Neural cell (in vitro differentiated cells): Measurements from ENCODE around the gene PRKG1. TPM values are rescaled to one million over a fixed set of nuclear protein-coding genes. Genes with fewer than 3 reads are reported as not detected.

Source experiments
- H2AFZ ChIP-seq: fragments of 200-600, 300-800 bp; sonication (generic), shearing (Covaris generic); 2 replicates; pipeline ENCODE4 v1.6.0; 2014; ENCODE audit warnings: low read depth, mild to moderate bottlenecking, antibody characterized with exemption, low read length, moderate library complexity
- H3F3A ChIP-seq: fragments of 200-600 bp; shearing (Covaris generic); 2 replicates; pipeline ENCODE4 v1.6.1; 2016; ENCODE audit warnings: mild to moderate bottlenecking, moderate library complexity, mixed read lengths, antibody characterized with exemption, low read length; ENCODE audit not compliant: insufficient read depth, poor library complexity, severe bottlenecking
- H3K27ac ChIP-seq: fragments of 200-600, 300-800 bp; sonication (generic), shearing (Covaris generic); 2 replicates; pipeline ENCODE4 v1.5.1; 2014; ENCODE audit warnings: mild to moderate bottlenecking, low read length, moderate library complexity
- H3K27me3 ChIP-seq: fragments of 300-800, 200-600 bp; sonication (generic), shearing (Covaris generic); 2 replicates; pipeline ENCODE4 v1.6.0; 2014; ENCODE audit warnings: mild to moderate bottlenecking, low read depth, low read length, moderate library complexity; ENCODE audit not compliant: insufficient read depth
- H3K36me3 ChIP-seq: fragments of 300-800, 200-600 bp; sonication (generic), shearing (Covaris generic); 2 replicates; pipeline ENCODE4 v1.5.1; 2014; ENCODE audit warnings: mild to moderate bottlenecking, antibody characterized with exemption, low read length, moderate library complexity; ENCODE audit not compliant: insufficient read depth
- H3K4me2 ChIP-seq: fragments of 300-800, 200-600 bp; sonication (generic), shearing (Covaris generic); 2 replicates; pipeline ENCODE4 v1.6.0; 2014; ENCODE audit warnings: mild to moderate bottlenecking, low read length
- H3K4me3 ChIP-seq: fragments of 300-800, 200-600 bp; sonication (generic), shearing (Covaris generic); 2 replicates; pipeline ENCODE4 v1.5.1; 2014; ENCODE audit warnings: mild to moderate bottlenecking, low read length, moderate library complexity
- H3K79me2 ChIP-seq: fragments of 200-600 bp; shearing (Covaris generic); replicated peaks from 2 replicates; pipeline ENCODE4 v1.6.0; 2014; ENCODE audit warnings: mild to moderate bottlenecking, low read length, moderate library complexity; ENCODE audit not compliant: insufficient read depth
- H3K9ac ChIP-seq: fragments of 300-800, 200-600 bp; sonication (generic), shearing (Covaris generic); 2 replicates; pipeline ENCODE4 v1.6.1; 2016; ENCODE audit warnings: mild to moderate bottlenecking, low read length, mixed read lengths
- H3K9me2 ChIP-seq: fragments of 200-600 bp; shearing (Covaris generic); 2 replicates; pipeline ENCODE4 v1.6.1; 2016; ENCODE audit warnings: mild to moderate bottlenecking, low read length, mixed read lengths; ENCODE audit not compliant: insufficient read depth
- H3K9me3 ChIP-seq: fragments of 200-600, 300-800 bp; sonication (generic), shearing (Covaris generic); 2 replicates; pipeline ENCODE4 v1.6.1; 2016; ENCODE audit warnings: mild to moderate bottlenecking, mixed run types, low read length, moderate library complexity, mixed read lengths
- H4K20me1 ChIP-seq: fragments of 200-600 bp; shearing (Covaris generic); 2 replicates; pipeline ENCODE4 v1.6.1; 2016; ENCODE audit warnings: mild to moderate bottlenecking, mixed run types; ENCODE audit not compliant: insufficient read depth
- CTCF ChIP-seq: fragments of 450-650 bp; IDR thresholded peaks from 2 replicates; pipeline ENCODE4 v1.5.1; 2014; ENCODE audit warnings: antibody characterized with exemption, mild to moderate bottlenecking, moderate library complexity; ENCODE audit not compliant: poor library complexity, severe bottlenecking
- EP300 ChIP-seq: fragments of 450-650 bp; conservative IDR thresholded peaks from 2 replicates; pipeline ENCODE4 v1.6.1; 2014; ENCODE audit warnings: antibody characterized with exemption, mild to moderate bottlenecking, moderate library complexity; ENCODE audit not compliant: poor library complexity, severe bottlenecking
- EZH2 ChIP-seq: fragments of 200-600, 300-800 bp; shearing (Covaris generic), sonication (generic); IDR thresholded peaks from 2 replicates; pipeline ENCODE4 v1.6.1; 2014; ENCODE audit warnings: antibody characterized with exemption, low read length, borderline replicate concordance, mild to moderate bottlenecking; ENCODE audit not compliant: insufficient read depth, poor library complexity, severe bottlenecking
- MXI1 ChIP-seq: fragments of 450-650 bp; conservative IDR thresholded peaks from 2 replicates; pipeline ENCODE4 v1.6.1; 2014; ENCODE audit warnings: antibody characterized with exemption, mild to moderate bottlenecking; ENCODE audit not compliant: poor library complexity, severe bottlenecking
- POLR2AphosphoS5 ChIP-seq: IDR thresholded peaks from 2 replicates; pipeline ENCODE4 v1.6.1; 2012
- RAD21 ChIP-seq: fragments of 450-650 bp; conservative IDR thresholded peaks from 2 replicates; pipeline ENCODE4 v1.6.1; 2014; ENCODE audit warnings: antibody characterized with exemption, mild to moderate bottlenecking, moderate library complexity
- REST ChIP-seq: IDR thresholded peaks from 2 replicates; pipeline ENCODE4 v1.6.1; 2012; ENCODE audit warnings: borderline replicate concordance
- SMC3 ChIP-seq: fragments of 450-650 bp; conservative IDR thresholded peaks from 2 replicates; pipeline ENCODE4 v1.6.1; 2014; ENCODE audit warnings: antibody characterized with exemption, mild to moderate bottlenecking, moderate library complexity; ENCODE audit not compliant: poor library complexity
- TAF1 ChIP-seq: IDR thresholded peaks from 2 replicates; pipeline ENCODE4 v1.6.1; 2012; ENCODE audit warnings: low read depth
- polyA plus RNA-seq: library from polyadenylated mRNA; depleted of rRNA; stranded (reverse); fragments of >200 nt; gene quantifications from 2 replicates; pipeline ENCODE4 v1.2.3, GENCODE V29; 2014

The PRKG1 gene
- polyA plus RNA-seq, 1 donor from 2014 or later: 2.2 TPM

DNA sequence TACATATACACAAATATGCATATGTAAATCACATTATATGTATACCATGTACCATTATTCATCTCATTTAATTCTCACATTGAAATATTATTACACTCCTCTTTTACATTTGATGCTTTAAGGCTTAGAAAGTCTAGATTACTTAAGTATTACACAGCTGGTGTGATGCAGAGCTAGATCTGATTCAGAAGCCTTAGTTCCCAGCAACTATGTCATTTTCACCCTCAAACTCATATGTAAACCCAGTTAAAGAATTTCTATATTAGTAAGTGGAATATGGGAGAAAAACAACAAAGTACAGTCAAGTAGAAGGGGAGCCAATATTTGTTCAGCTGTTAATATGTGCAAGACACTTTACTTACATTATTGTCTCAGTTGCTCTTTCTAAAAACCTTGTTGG lies 699.4 kb downstream of the PRKG1 start:
- no peaks in the 10 kb centered on the region for H3K9me3 ChIP-seq
- H3K27me3 ChIP-seq: no peaks in the 10 kb centered on the region
- no peak overlapping the region for H2AFZ ChIP-seq
- TF ChIP-seq SMC3 (no peak), EP300 (no peak), CTCF (no peak), REST (no peak), EZH2 (no peak), MXI1 (no peak), TAF1 (no peak), POLR2AphosphoS5 (no peak), RAD21 (no peak)
- no peaks in the 10 kb centered on the region for H4K20me1 ChIP-seq
- no peak overlapping the region for H3K9ac ChIP-seq
- no peaks in the 10 kb centered on the region for H3K79me2 ChIP-seq
- H3K27ac ChIP-seq: no peak overlapping the region
- no peaks in the 10 kb centered on the region for H3K36me3 ChIP-seq
- no peak overlapping the region for H3K4me3 ChIP-seq
- H3K9me2 ChIP-seq: no peaks in the 10 kb centered on the region
- H3F3A ChIP-seq: no peaks in the 10 kb centered on the region
- no peak overlapping the region for H3K4me2 ChIP-seq

- Histone ChIP-seq H2AFZ (no peak overlapping the region), H3K9ac (no peak overlapping the region), H3K27me3 (no peaks in the 10 kb centered on the region), H3F3A (peaks cover 4% of the 10 kb centered on the region), H3K4me2 (no peak overlapping the region), H3K36me3 (no peaks in the 10 kb centered on the region), H3K9me2 (no peaks in the 10 kb centered on the region), H4K20me1 (no peaks in the 10 kb centered on the region), H3K27ac (no peak overlapping the region), H3K4me3 (no peak overlapping the region), H3K9me3 (no peaks in the 10 kb centered on the region), H3K79me2 (no peaks in the 10 kb centered on the region)
- TF ChIP-seq EP300 (no peak), TAF1 (no peak), RAD21 (no peak), SMC3 (no peak), CTCF (no peak), EZH2 (no peak), REST (no peak), MXI1 (no peak), POLR2AphosphoS5 (no peak)
Observed at GRCh38 chr10:51783941-51784340, 709.7 kb downstream of the PRKG1 start.
